GM13976 (cell line): Measurements from ENCODE around the gene PDK3.

Source experiments
- DNase-seq: peaks from one replicate; pipeline ENCODE4 v3.0.0; 2012; ENCODE audit warnings: low spot score
- in situ Hi-C: fragments of 300-500 bp; cut with MboI; formaldehyde crosslinking; loops from one replicate; pipeline ENCODE4 v1.12.0; 2022; ENCODE audit warnings: low sequenced_read_pairs, mixed read lengths, inconsistent platforms; ENCODE audit not compliant: unreplicated experiment
- TF ChIP-seq, protein P1 (sequence below): IDR thresholded peaks from 2 replicates; pipeline ENCODE4 v1.5.1; 2012; ENCODE audit warnings: borderline replicate concordance, mild to moderate bottlenecking; ENCODE audit not compliant: insufficient read depth; ENCODE audit errors: extremely low read depth, missing control alignments, control extremely low read depth

PDK3 gene

DNA sequence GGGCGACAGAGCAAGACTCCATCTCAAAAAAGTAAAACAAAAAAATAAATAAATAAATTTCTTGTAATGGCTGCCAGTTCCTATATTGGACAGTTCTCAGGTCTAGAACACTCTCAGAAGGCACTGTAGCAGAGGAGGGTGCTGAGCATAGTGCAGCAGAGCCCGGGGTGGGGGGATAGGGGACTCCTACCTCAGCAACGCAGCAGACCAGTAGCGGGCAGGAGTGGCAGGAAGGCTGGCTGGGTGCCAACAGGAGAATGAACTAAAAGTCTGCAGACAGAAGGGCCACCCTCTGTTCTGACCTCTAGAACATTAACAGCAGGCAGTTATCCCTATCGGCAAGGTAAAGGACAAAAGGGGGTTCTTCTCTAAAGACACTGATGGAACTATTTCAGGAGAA lies 20.2 kb downstream of the PDK3 start:
- in situ Hi-C loops: no loop called here
- TF ChIP-seq, protein P1, sequence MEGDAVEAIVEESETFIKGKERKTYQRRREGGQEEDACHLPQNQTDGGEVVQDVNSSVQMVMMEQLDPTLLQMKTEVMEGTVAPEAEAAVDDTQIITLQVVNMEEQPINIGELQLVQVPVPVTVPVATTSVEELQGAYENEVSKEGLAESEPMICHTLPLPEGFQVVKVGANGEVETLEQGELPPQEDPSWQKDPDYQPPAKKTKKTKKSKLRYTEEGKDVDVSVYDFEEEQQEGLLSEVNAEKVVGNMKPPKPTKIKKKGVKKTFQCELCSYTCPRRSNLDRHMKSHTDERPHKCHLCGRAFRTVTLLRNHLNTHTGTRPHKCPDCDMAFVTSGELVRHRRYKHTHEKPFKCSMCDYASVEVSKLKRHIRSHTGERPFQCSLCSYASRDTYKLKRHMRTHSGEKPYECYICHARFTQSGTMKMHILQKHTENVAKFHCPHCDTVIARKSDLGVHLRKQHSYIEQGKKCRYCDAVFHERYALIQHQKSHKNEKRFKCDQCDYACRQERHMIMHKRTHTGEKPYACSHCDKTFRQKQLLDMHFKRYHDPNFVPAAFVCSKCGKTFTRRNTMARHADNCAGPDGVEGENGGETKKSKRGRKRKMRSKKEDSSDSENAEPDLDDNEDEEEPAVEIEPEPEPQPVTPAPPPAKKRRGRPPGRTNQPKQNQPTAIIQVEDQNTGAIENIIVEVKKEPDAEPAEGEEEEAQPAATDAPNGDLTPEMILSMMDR: no peak

DNA sequence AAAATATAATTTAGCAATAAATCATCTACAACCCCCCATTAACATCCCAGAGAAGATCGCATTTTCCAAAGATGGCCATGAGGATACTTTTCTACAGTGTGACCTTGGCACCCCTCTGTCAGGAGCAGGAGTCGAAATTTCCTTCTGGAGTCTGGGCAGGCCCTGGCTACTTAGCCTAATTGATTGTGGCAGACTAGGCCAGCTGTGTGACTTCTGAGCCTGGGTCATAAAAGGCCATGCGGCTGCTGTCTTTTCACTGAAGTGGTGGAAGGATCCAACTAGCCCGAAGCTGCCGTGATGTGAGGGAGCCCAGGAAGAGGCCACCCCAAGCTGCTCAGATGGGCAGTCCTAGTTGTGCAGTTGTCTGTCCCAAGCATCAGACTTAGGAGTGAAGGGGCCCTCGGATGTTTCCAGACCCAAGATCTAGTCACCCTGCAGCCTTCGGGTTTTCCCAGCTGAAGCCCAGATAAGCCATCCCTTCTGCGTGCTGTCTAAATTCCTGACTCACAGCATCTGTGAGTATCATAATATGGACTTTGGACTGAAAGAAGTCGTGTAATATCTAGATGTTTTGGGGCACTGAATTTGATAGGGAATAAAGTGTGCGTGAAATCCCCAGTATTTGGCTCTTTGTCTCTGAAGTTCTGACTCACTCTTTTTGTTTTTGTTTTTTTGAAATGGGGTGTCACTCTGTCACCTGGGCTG lies 21.0 kb downstream of the PDK3 start:
- TF ChIP-seq, protein P1: no peak
- in situ Hi-C loops: no loop called here
- DNase-seq: no peak

More for the DNA sequence above, 20.2 kb downstream of the PDK3 start:
- DNase-seq: no peak

DNA sequence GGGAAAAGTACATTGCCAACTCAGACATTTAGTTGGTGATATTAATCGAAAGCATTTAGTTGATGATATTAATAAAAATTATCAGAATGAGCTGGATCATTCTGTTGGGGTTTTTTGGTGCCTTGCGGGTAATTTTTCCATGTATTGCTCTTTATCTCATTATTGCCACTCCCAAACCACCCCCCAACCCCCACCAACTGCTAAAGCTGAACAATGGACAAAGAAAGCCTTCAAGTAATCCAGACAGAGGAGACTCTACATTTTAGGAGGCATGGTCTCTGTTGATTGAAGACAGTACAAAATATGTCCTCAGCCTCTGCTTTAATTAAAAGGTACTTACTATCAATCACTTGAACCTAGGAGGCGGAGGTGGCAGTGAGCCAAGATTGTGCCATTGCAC lies 22.5 kb downstream of the PDK3 start:
- no peak for DNase-seq
- in situ Hi-C loops: no loop called here
- TF ChIP-seq, protein P1: no peak

DNA sequence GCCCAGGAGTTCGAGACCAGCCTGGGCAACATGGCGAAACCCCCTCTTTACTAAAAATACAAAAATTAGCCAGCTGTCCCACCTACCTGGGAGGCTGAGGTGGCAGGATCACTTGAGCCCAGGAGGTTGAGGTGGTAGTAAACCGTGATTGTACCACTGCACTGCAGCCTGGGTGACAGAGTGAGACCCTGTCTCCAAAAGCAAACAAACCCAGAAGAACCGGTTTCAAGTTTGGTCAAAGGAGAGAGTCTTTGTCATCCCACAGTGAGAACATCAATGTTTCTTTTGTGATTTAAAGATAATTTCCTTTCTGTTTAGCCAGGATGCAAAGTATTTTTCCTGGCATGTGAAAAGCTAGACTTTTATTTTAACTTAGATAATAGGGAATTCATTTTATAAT lies 26.7 kb downstream of the PDK3 start:
- TF ChIP-seq, protein P1: no peak
- in situ Hi-C loops: loop anchor here (10.0 kb wide), 1 partner anchor 97 kb away; no protein-coding TSS in a partner anchor
- DNase-seq: no peak

DNA sequence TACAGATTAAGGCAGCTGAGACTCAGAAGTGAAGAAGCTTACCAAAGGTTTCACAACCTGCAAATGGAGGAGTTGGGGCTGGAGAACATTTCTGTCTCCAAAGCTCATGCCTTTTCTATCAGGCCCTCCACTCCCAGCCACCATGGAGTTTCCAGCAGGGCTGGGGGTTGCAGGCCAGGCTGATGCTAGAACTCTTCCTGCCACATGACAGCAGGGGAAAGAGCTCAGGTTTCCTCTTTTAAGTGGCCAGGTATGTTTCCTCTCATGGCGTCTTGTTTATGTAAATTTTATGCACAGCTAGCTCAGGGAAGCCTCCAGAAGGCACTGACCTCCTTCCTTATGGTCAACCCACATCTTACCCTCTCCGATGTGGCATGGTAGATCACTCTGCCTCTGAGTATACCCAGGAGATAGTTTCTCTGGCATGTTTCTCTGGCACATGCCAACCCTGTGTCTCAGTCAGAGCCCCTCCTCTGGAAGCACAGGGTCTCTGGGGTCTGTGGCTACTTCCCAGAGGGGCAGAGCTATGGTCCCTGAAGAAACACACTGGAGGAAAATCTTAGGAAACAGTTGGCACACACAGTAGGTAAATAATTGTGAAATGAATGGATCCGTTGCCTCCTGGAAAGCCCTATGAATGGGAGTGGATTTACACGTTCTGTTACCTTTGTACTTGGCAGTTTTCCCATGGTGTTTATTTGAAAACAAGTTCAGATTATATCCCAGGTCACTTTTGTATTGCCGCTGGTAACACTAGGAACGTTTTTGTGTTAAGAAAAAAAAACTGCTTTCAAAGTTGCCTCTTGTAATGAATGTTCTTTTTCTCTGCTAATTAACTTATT lies 28.9 kb downstream of the PDK3 start:
- TF ChIP-seq, protein P1: no peak
- in situ Hi-C loops: loop anchor here (10.0 kb wide), 1 partner anchor 99 kb away; no protein-coding TSS in a partner anchor
- no peak for DNase-seq

DNA sequence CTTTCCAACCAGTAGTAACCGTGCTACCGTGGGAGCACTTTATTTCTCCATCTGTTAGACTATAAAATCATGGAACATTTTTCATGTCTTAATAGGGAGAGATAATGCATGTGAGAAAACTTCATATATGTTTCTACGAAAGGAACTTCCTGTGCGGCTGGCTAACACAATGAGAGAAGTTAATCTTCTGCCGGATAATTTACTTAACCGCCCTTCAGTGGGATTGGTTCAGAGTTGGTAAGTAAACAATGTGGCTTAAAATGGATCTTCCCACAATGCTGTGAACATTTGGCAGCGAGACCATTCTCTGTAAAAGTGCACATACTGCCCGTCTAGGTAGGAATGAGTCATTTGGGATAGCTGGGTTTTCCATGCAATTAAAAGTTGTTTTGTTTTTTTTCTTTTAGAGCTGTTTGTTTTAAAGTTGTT lies 29.6 kb downstream of the PDK3 start:
- in situ Hi-C loops: loop anchor here (10.0 kb wide), 1 partner anchor 100 kb away; no protein-coding TSS in a partner anchor
- DNase-seq: no peak

More for the DNA sequence above, 29.6 kb downstream of the PDK3 start:
- TF ChIP-seq, protein P1: no peak
